ENCODE measurements around the gene ZNF280A.
"Not testable (repeated sequence)": the region's sequence is repeated elsewhere in the genome, so short reads cannot be mapped to it uniquely, and the experiment has no call there.

Gene ZNF280A

GRCh38 chr22:22547226-22547625, 27.2 kb upstream of the ZNF280A start:
- intact Hi-C loops (cut with DNase I) = no loop called here
- no peak for DNase-seq

GRCh38 chr22:22546490-22546889, 26.4 kb upstream of the ZNF280A start:
- intact Hi-C loops (cut with DNase I) = no loop called here
- peak in 19 of 42 donors; percentile 3 to 46 (median 12) for DNase-seq

- intact Hi-C loops (cut with DNase I) = no loop called here
- no peak for DNase-seq
Measured at GRCh38 chr22:22545084-22545483, 25.0 kb upstream of the ZNF280A start.

- intact Hi-C loops (cut with DNase I) = no loop called here
- no peak for DNase-seq
Measured at GRCh38 chr22:22538226-22538989, 18.3 kb upstream of the ZNF280A start.

GRCh38 chr22:22536916-22537315, 16.8 kb upstream of the ZNF280A start:
- no peak for DNase-seq
- intact Hi-C loops (cut with DNase I) = no loop called here

DNA sequence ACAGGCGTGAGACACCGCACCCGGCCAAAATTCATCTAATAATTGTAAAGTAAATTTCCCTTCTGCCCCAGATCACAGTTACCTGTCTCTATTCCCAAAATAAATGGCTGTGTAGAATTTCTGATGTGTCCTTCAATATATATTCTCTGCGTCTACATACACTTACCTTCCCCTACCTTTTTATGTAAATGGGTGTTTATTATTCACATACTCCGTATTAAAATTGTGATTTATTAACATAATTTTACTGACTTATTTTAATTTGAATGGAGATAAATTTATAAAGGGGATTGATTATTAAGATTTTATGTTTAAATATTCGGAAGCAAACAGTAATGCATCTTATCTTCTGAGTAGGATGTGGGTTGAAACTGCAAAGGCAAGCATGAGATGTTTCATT, 16.4 kb upstream of the ZNF280A start:
- no peak for DNase-seq
- intact Hi-C loops (cut with DNase I) = no loop called here

- intact Hi-C loops (cut with DNase I) = no loop called here
Measured at GRCh38 chr22:22535662-22536061, 15.6 kb upstream of the ZNF280A start.

DNA sequence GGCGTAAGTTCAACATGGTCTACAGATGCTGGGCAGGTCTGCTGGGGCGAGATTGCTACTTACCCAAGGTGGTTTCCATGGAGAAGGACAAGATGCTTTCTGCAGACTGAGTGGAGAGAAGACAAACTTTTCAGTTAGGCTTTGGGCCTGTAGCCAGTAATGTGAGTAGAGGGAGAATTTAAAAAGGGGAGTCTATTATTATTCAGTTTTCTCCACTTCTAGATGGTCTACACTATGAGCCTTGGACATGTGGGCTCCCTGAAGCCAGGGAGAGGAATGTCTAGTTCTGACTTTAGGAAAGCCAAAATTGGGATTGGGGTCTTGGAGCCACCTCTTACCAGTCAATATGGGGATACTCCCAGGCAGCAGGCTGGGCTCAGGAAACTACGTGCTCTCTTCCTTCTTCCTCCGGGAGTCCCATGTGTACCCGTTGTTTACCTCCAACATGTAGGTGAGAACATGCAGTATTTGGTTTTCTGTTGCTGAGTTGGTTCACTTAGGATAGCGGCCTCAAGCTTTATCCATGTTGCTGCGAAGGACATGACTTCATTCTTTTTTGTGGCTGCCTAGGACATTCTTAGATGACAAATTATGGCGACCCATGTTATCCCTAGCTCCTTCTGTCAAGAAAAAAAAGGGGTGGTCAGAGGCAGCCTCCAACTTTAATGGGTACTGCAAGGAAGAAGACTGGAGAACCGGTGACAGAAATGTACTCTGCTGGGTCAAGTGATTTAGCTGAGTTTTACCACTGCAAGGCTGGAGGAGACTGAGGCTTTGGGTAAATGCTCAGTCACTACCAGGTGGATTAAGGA, 14.7 kb upstream of the ZNF280A start:
- intact Hi-C loops (cut with DNase I) = no loop called here
- DNase-seq = no peak

More at GRCh38 chr22:22535662-22536061, 15.6 kb upstream of the ZNF280A start:
- no peak for DNase-seq

DNA sequence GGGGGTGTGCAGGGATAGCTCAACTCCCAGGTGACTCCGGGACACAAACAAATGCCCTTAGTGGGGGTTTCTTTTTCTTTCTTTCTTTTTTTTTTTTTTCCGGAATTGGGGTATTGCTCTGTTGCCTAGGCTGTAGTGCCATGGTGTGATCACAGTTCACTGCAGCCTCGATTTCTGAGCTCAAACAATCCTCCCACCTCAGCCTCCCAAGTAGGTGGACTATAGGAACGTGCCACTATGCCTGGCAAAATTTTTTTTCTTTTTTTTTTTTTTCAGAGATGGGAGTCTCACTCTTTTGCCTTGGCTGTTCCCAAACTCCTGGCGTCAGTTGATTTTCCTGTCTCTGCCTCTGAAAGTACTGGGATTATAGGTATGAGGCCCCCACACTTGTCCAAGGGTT, 13.8 kb upstream of the ZNF280A start:
- intact Hi-C loops (cut with DNase I) = no loop called here
- no peak for DNase-seq

DNA sequence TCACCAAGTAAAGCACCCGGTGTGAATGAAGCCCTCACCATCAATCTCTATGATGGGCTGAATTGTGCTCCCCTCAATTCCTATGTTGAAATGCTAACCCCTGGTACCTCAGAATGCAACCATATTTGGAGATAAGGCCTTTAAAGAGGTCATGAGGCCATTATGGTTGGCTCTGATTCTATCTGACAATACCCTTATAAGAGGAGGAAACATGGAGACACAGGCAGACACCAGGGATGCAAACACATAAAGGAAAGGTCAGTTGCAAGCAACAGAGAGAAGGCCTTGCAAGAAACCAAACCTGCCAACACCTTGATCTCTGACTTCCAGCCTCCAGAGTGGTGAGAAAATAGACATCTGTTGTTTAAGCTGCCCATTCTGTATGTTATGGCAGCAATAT, 13.3 kb upstream of the ZNF280A start:
- intact Hi-C loops (cut with DNase I) = no loop called here

GRCh38 chr22:22532547-22533071, 12.5 kb upstream of the ZNF280A start:
- DNase-seq; intact Hi-C loops (cut with DNase I): not testable (repeated sequence)

More for the DNA sequence above, 13.3 kb upstream of the ZNF280A start:
- DNase-seq = no peak

DNA sequence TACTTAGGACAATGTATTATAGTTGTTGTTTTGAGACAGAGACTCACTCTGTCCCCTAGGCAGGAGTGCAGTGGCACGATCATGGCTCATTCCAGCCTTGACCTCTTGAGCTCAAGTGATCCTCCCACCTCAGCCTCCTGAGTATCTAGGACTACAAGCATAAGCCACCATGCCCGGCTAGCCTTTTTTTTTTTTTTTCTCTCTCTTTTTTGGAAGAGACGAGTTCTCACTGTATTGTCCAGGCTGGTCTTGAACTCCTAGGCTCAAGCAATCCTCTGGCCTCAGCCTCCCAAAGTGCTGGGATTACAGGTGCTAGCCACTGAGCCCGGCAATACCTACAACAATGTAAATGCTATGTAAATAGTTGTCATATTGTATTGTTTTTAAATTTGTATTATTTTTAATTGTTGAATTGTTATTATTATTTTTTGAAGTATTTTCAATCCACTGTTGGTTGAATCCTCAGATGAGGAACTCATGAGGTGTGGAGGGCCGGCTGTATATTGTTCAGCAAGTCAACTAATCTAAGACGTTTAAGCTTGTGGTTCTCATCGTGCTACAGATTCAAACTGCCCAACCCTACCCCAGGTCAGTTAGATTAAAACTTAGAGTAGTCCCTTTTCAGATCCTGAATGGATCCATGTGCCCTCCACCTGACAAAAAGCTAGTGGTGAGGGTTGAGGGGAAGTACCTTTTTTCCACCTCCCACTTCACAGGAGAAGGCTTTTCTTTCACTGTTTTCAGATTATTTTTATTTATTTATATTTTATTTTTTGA, 11.9 kb upstream of the ZNF280A start:
- intact Hi-C loops (cut with DNase I) = no loop called here
- no peak for DNase-seq

GRCh38 chr22:22528780-22529179, 8.7 kb upstream of the ZNF280A start:
- intact Hi-C loops (cut with DNase I) = no loop called here
- peak in 1 of 42 donors; percentile 18 for DNase-seq

DNA sequence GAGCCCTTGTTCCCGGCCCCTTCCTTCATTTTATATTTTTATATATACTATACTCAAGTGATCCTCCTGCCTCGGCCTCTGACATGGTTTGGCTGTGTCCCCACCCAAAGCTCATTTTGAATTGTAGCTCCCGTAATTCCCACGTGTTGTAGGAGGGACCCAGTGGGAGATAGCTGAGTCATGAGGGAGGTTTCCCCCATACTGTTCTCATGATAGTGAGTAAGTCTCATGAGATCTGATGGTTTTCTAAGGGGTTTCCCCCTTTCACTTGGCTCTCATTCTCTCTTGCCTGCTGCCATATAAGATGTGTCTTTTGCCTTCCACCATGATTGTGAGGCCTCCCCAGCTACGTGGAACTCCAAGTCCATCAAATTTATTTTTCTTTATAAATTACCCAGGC, 7.2 kb upstream of the ZNF280A start:
- DNase-seq = no peak
- intact Hi-C loops (cut with DNase I) = no loop called here

GRCh38 chr22:22526125-22526912, 6.2 kb upstream of the ZNF280A start:
- intact Hi-C loops (cut with DNase I) = no loop called here
- no peak for DNase-seq

GRCh38 chr22:22523494-22523893, 3.4 kb upstream of the ZNF280A start:
- no peak for DNase-seq
- intact Hi-C loops (cut with DNase I) = no loop called here

DNA sequence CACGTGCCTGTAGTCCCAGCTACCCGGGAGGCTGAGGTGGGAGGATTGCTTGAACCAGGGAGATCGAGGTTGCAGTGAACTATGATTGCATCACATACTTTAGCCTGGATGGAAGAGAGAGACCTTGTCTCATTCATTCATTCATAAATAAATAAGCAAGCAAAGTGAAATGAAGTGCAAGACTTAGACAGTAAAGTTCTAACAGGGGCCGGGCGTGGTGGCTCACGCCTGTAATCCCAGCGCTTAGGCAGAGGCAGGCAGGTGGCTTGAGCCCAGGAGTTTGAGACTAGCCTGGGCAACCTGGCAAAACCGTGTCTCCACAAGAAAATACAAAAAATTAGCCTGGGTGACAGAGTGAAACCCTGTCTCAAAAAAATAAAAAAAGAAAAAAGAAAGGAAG, 1.6 kb upstream of the ZNF280A start:
- intact Hi-C loops (cut with DNase I) = no loop called here
- DNase-seq = no peak

GRCh38 chr22:22520667-22521602, 865 bp upstream of the ZNF280A start:
- intact Hi-C loops (cut with DNase I) = no loop called here
- DNase-seq = no peak
